HG02970 (cell line): Measurements from ENCODE around the gene TCF15.
"Not testable (repeated sequence)": the region's sequence is repeated elsewhere in the genome, so short reads cannot be mapped to it uniquely, and the experiment has no call there.

Source experiments
- ATAC-seq: cut with Tn5 transposase; IDR thresholded peaks from one replicate; pipeline ENCODE4 v1.9.1; 2021; ENCODE audit warnings: mild to moderate bottlenecking, moderate library complexity, moderate number of reproducible peaks; ENCODE audit not compliant: unreplicated experiment, low FRiP score

The TCF15 gene

GRCh38 chr20:642398-643174 lies 32.5 kb upstream of the TCF15 start:
- ATAC-seq: no peak

- not testable (repeated sequence) for ATAC-seq
Observed at GRCh38 chr20:642013-642397, 31.9 kb upstream of the TCF15 start.

GRCh38 chr20:641516-641875 lies 31.4 kb upstream of the TCF15 start:
- no peak for ATAC-seq

- no peak for ATAC-seq
Observed at GRCh38 chr20:640674-641515, 30.8 kb upstream of the TCF15 start.

GRCh38 chr20:638579-638978 lies 28.5 kb upstream of the TCF15 start:
- no peak for ATAC-seq

GRCh38 chr20:637559-637958 lies 27.4 kb upstream of the TCF15 start:
- ATAC-seq: no peak

GRCh38 chr20:635893-636338 lies 25.8 kb upstream of the TCF15 start:
- no peak for ATAC-seq

- no peak for ATAC-seq
Observed at GRCh38 chr20:635028-635892, 25.2 kb upstream of the TCF15 start.

GRCh38 chr20:634148-634925 lies 24.2 kb upstream of the TCF15 start:
- ATAC-seq: no peak

GRCh38 chr20:631101-631500 lies 21.0 kb upstream of the TCF15 start:
- ATAC-seq: no peak

- ATAC-seq: no peak
Observed at GRCh38 chr20:626579-626978, 16.5 kb upstream of the TCF15 start.

GRCh38 chr20:625360-625932 lies 15.3 kb upstream of the TCF15 start:
- ATAC-seq: no peak

GRCh38 chr20:623704-624103 lies 13.6 kb upstream of the TCF15 start:
- ATAC-seq: no peak

- ATAC-seq: no peak
Observed at GRCh38 chr20:623021-623420, 12.9 kb upstream of the TCF15 start.

GRCh38 chr20:622161-622560 lies 12.1 kb upstream of the TCF15 start:
- ATAC-seq: no peak

- no peak for ATAC-seq
Observed at GRCh38 chr20:621125-621756, 11.1 kb upstream of the TCF15 start.

- ATAC-seq: no peak
Observed at GRCh38 chr20:620246-620645, 10.1 kb upstream of the TCF15 start.

- ATAC-seq: no peak
Observed at GRCh38 chr20:618980-619379, 8.9 kb upstream of the TCF15 start.

GRCh38 chr20:617934-618690 lies 8.0 kb upstream of the TCF15 start:
- no peak for ATAC-seq
